ENCODE data around the gene PPP2R2D. TPM values are rescaled to one million over a fixed set of nuclear protein-coding genes. Genes with fewer than 3 reads are reported as not detected.
A peak's percentile ranks its signal among the peaks of the same experiment; 100 is the strongest.
"Not testable (repeated sequence)": the region's sequence is repeated elsewhere in the genome, so short reads cannot be mapped to it uniquely, and the experiment has no call there.

The PPP2R2D gene
- total RNA-seq, 1 donor from 2014 or later, result 37.2 TPM

- DNase-seq (ENCODE audit: low read depth, low spot score), result no peak
Observed at GRCh38 chr10:131973160-131973951, 72.5 kb downstream of the PPP2R2D start.

- DNase-seq (ENCODE audit: low read depth, low spot score), result no peak
Observed at GRCh38 chr10:131974034-131974817, 73.4 kb downstream of the PPP2R2D start.

GRCh38 chr10:131975003-131975402 is 74.2 kb downstream of the PPP2R2D start:
- no peak for DNase-seq (ENCODE audit: low read depth, low spot score)

GRCh38 chr10:131975796-131976195 is 75.0 kb downstream of the PPP2R2D start:
- DNase-seq (ENCODE audit: low read depth, low spot score), result no peak

- DNase-seq (ENCODE audit: low read depth, low spot score), result no peak
Observed at GRCh38 chr10:131977323-131978096, 76.7 kb downstream of the PPP2R2D start.

GRCh38 chr10:131978366-131978765 is 77.6 kb downstream of the PPP2R2D start:
- no peak for DNase-seq (ENCODE audit: low read depth, low spot score)

GRCh38 chr10:131978851-131979250 is 78.0 kb downstream of the PPP2R2D start:
- no peak for DNase-seq (ENCODE audit: low read depth, low spot score)

GRCh38 chr10:131979336-131979735 is 78.5 kb downstream of the PPP2R2D start:
- no peak for DNase-seq (ENCODE audit: low read depth, low spot score)

GRCh38 chr10:131979821-131980270 is 79.0 kb downstream of the PPP2R2D start:
- DNase-seq (ENCODE audit: low read depth, low spot score), result no peak

GRCh38 chr10:131980321-131980720 is 79.5 kb downstream of the PPP2R2D start:
- no peak for DNase-seq (ENCODE audit: low read depth, low spot score)

- no peak for DNase-seq (ENCODE audit: low read depth, low spot score)
Observed at GRCh38 chr10:131980761-131981428, 80.1 kb downstream of the PPP2R2D start.

- peak; percentile 75 for DNase-seq (ENCODE audit: low read depth, low spot score)
Observed at GRCh38 chr10:131981429-131982184, 80.8 kb downstream of the PPP2R2D start, which contains the start of gene BNIP3. Gene BNIP3, minus strand, starts transcription at chr10:131981923. Its CDS starts 117 bp downstream, at chr10:131981806.

- no peak for DNase-seq (ENCODE audit: low read depth, low spot score)
Observed at GRCh38 chr10:131982185-131982756, 81.5 kb downstream of the PPP2R2D start.

GRCh38 chr10:131982796-131983195 is 82.0 kb downstream of the PPP2R2D start:
- no peak for DNase-seq (ENCODE audit: low read depth, low spot score)

- DNase-seq (ENCODE audit: low read depth, low spot score), result no peak
Observed at GRCh38 chr10:131983780-131984179, 83.0 kb downstream of the PPP2R2D start.

GRCh38 chr10:131986851-131987250 is 86.0 kb downstream of the PPP2R2D start:
- DNase-seq (ENCODE audit: low read depth, low spot score), result not testable (repeated sequence)

GRCh38 chr10:131987301-131987700 is 86.5 kb downstream of the PPP2R2D start:
- not testable (repeated sequence) for DNase-seq (ENCODE audit: low read depth, low spot score)

- not testable (repeated sequence) for DNase-seq (ENCODE audit: low read depth, low spot score)
Observed at GRCh38 chr10:131987786-131988185, 87.0 kb downstream of the PPP2R2D start.

GRCh38 chr10:131991726-131992125 is 90.9 kb downstream of the PPP2R2D start:
- DNase-seq (ENCODE audit: low read depth, low spot score), result no peak

- no peak for DNase-seq (ENCODE audit: low read depth, low spot score)
Observed at GRCh38 chr10:131993275-131993674, 92.5 kb downstream of the PPP2R2D start.
